H1 (cell line): ENCODE measurements around the gene TLCD3A. TPM values are rescaled to one million over a fixed set of nuclear protein-coding genes. Genes with fewer than 3 reads are reported as not detected.

Experiments used
- CTCF ChIA-PET: fragments of 300-600 bp; sonication (Branson Sonifier 250); formaldehyde crosslinking; loops from one replicate; lab custom pipeline; 2021; ENCODE audit not compliant: partially characterized antibody; lab: Charles Lee
- POLR2A ChIA-PET: fragments of 300-600 bp; sonication (Branson Sonifier 250); formaldehyde crosslinking; loops from one replicate; lab custom pipeline; 2021; ENCODE audit warnings: inconsistent platforms; ENCODE audit not compliant: partially characterized antibody; lab: Charles Lee
- DNase-seq, 2 experiments: peaks; one replicate each; pipeline versions ENCODE4 v3.0.0 to v3.0.0-alpha.2; 2010 to 2022; ENCODE audit warnings: low spot score in 2 of 2, low read depth in 1 of 2, mixed read lengths in 1 of 2
- FAIRE-seq: peaks from 2 replicates; lab custom pipeline; 2011; peaks lifted over from hg19 to GRCh38; lab: Jason Lieb, UNC
- H2AFZ ChIP-seq: 2 replicates; pipeline ENCODE4 v1.8.1; 2012; ENCODE audit warnings: low read length, inconsistent platforms
- H2AK5ac ChIP-seq: 2 replicates; pipeline ENCODE4 v1.6.1; 2013; ENCODE audit warnings: low read depth, low read length
- H2BK120ac ChIP-seq: replicated peaks from 2 replicates; pipeline ENCODE3; 2013; ENCODE audit warnings: low read depth, low read length, inconsistent platforms
- H2BK12ac ChIP-seq: 2 replicates; pipeline ENCODE4 v1.6.1; 2013; ENCODE audit warnings: low read depth, low read length
- H2BK15ac ChIP-seq: 2 replicates; pipeline ENCODE4 v1.6.1; 2013; ENCODE audit warnings: low read length
- H2BK20ac ChIP-seq: 2 replicates; pipeline ENCODE4 v1.6.1; 2013; ENCODE audit warnings: low read length
- H2BK5ac ChIP-seq: 2 replicates; pipeline ENCODE4 v1.6.1; 2013; ENCODE audit warnings: low read depth, low read length
- H3K14ac ChIP-seq: 2 replicates; pipeline ENCODE4 v1.6.1; 2013; ENCODE audit warnings: inconsistent platforms; ENCODE audit not compliant: insufficient read length
- H3K18ac ChIP-seq: 2 replicates; pipeline ENCODE4 v1.6.1; 2013; ENCODE audit warnings: low read length; ENCODE audit errors: extremely low read depth
- H3K23ac ChIP-seq: 2 replicates; pipeline ENCODE4 v1.6.1; 2013; ENCODE audit warnings: inconsistent platforms; ENCODE audit not compliant: insufficient read length
- H3K23me2 ChIP-seq: 2 replicates; pipeline ENCODE4 v1.6.1; 2013; ENCODE audit warnings: low read depth, low read length
- H3K27ac ChIP-seq: 2 replicates; pipeline ENCODE4 v1.6.1; 2011; ENCODE audit warnings: low read depth, low read length, inconsistent platforms
- H3K27me3 ChIP-seq, 4 experiments: replicated peaks in 1 of 4; 1 replicate in 1 of 4; 2 replicates in 3 of 4; pipeline versions ENCODE4 v1.6.1 to v1.8.1; 2011 to 2013; ENCODE audit warnings: low read length in 3 of 4, mild to moderate bottlenecking in 3 of 4, inconsistent platforms in 2 of 4, mixed read lengths in 2 of 4, moderate library complexity in 1 of 4; ENCODE audit not compliant: control insufficient read depth in 3 of 4, insufficient read depth in 3 of 4; ENCODE audit errors: extremely low read depth in 1 of 4
- H3K36me3 ChIP-seq, 4 experiments: 2 replicates each; pipeline versions ENCODE4 v1.6.1 to v1.8.1; 2011 to 2013; ENCODE audit warnings: mild to moderate bottlenecking in 4 of 4, low read length in 3 of 4, moderate library complexity in 2 of 4, control low read depth in 1 of 4, inconsistent platforms in 1 of 4; ENCODE audit not compliant: insufficient read depth in 4 of 4, control insufficient read depth in 2 of 4
- H3K4ac ChIP-seq: replicated peaks from 2 replicates; pipeline ENCODE3; 2013; ENCODE audit warnings: low read length, low read depth, mixed read lengths, inconsistent platforms; ENCODE audit not compliant: insufficient read length
- H3K4me1 ChIP-seq, 4 experiments: replicated peaks in 1 of 4; 1 replicate in 1 of 4; 2 replicates in 3 of 4; pipeline versions ENCODE4 v1.6.1 to v1.8.1; 2011 to 2013; ENCODE audit warnings: low read length in 3 of 4, inconsistent platforms in 2 of 4, mixed read lengths in 1 of 4; ENCODE audit not compliant: insufficient read depth in 4 of 4, control insufficient read depth in 3 of 4
- H3K4me2 ChIP-seq, 2 experiments: 2 replicates each; pipeline versions ENCODE4 v1.6.1 to v1.8.1; 2011 to 2013; ENCODE audit warnings: low read depth in 2 of 2, low read length in 2 of 2, control low read depth in 1 of 2, inconsistent platforms in 1 of 2, mild to moderate bottlenecking in 1 of 2; ENCODE audit not compliant: insufficient read depth in 1 of 2
- H3K4me3 ChIP-seq, 4 experiments: fragments of 200-600, 300-600 bp in 1 of 4; sonication (generic), shearing (Covaris generic), sonication (Bioruptor Twin) in 1 of 4; 2 replicates each; pipeline versions ENCODE4 v1.5.1 to v1.8.1; 2011 to 2016; ENCODE audit warnings: low read length in 4 of 4, low read depth in 3 of 4, control low read depth in 2 of 4, inconsistent platforms in 2 of 4, mild to moderate bottlenecking in 2 of 4, mixed read lengths in 1 of 4, moderate library complexity in 1 of 4; ENCODE audit not compliant: insufficient read depth in 2 of 4; ENCODE audit errors: extremely low read depth in 1 of 4
- H3K56ac ChIP-seq: replicated peaks from 2 replicates; pipeline ENCODE3; 2013; ENCODE audit warnings: low read depth, mild to moderate bottlenecking, mixed read lengths, low read length, inconsistent platforms; ENCODE audit not compliant: insufficient read length
- H3K79me1 ChIP-seq: 2 replicates; pipeline ENCODE4 v1.6.1; 2013; ENCODE audit warnings: low read depth, low read length, control low read depth
- H3K79me2 ChIP-seq, 2 experiments: 2 replicates each; pipeline versions ENCODE4 v1.6.1 to v1.8.1; 2012 to 2013; ENCODE audit warnings: low read length in 2 of 2, mild to moderate bottlenecking in 2 of 2, inconsistent platforms in 1 of 2; ENCODE audit not compliant: insufficient read depth in 2 of 2, control insufficient read depth in 1 of 2
- H3K9ac ChIP-seq, 4 experiments: replicated peaks in 1 of 4; 1 replicate in 1 of 4; 2 replicates in 3 of 4; pipeline versions ENCODE4 v1.6.1 to v1.8.1; 2011 to 2013; ENCODE audit warnings: low read depth in 3 of 4, low read length in 3 of 4, control low read depth in 2 of 4, mild to moderate bottlenecking in 2 of 4, moderate library complexity in 2 of 4, inconsistent platforms in 1 of 4; ENCODE audit errors: extremely low read depth in 1 of 4
- H3K9me3 ChIP-seq, 2 experiments: 2 replicates each; pipeline versions ENCODE4 v1.6.1 to v1.8.1; 2012 to 2013; ENCODE audit warnings: mild to moderate bottlenecking in 2 of 2, moderate library complexity in 2 of 2, control low read depth in 1 of 2, inconsistent platforms in 1 of 2, low read depth in 1 of 2, low read length in 1 of 2, mixed read lengths in 1 of 2; ENCODE audit not compliant: insufficient read depth in 2 of 2
- H4K20me1 ChIP-seq, 2 experiments: replicated peaks in 1 of 2; 2 replicates each; pipeline versions ENCODE3 to v1.8.1; 2011 to 2013; ENCODE audit warnings: inconsistent platforms in 2 of 2, low read length in 2 of 2, mild to moderate bottlenecking in 1 of 2; ENCODE audit not compliant: insufficient read depth in 2 of 2, control insufficient read depth in 1 of 2
- H4K5ac ChIP-seq: 2 replicates; pipeline ENCODE4 v1.6.1; 2013; ENCODE audit warnings: low read length, low read depth, mixed read lengths, inconsistent platforms; ENCODE audit not compliant: insufficient read length
- H4K8ac ChIP-seq: 2 replicates; pipeline ENCODE4 v1.8.0; 2013; ENCODE audit warnings: mild to moderate bottlenecking, moderate library complexity, low read length, inconsistent platforms; ENCODE audit not compliant: insufficient read depth; ENCODE audit errors: extremely low read depth
- H4K91ac ChIP-seq: replicated peaks from 2 replicates; pipeline ENCODE3; 2013; ENCODE audit warnings: low read length, mixed read lengths, inconsistent platforms; ENCODE audit not compliant: insufficient read length
- CEBPB ChIP-seq: IDR thresholded peaks from 2 replicates; pipeline ENCODE4 v1.6.1; 2012; ENCODE audit warnings: low read depth, low read length
- GTF2F1 ChIP-seq: IDR thresholded peaks from 2 replicates; pipeline ENCODE4 v1.6.1; 2012; ENCODE audit warnings: low read depth, low read length, improper control_type of control experiment, borderline replicate concordance
- RNF2 ChIP-seq: fragments of 200-900, 300-1000 bp; sonication (generic); IDR thresholded peaks from 2 replicates; pipeline ENCODE4 v1.7.1; 2016; ENCODE audit warnings: borderline replicate concordance, low read depth, mild to moderate bottlenecking, antibody characterized with exemption, low read length; ENCODE audit not compliant: poor library complexity, severe bottlenecking; ENCODE audit errors: missing control alignments
- SIX5 ChIP-seq: IDR thresholded peaks from 2 replicates; pipeline ENCODE4 v1.6.1; 2011; ENCODE audit warnings: mild to moderate bottlenecking, low read depth, low read length
- WGBS, 2 experiments: shearing (Covaris generic) in 1 of 2; methylation state at CpG; one replicate each; pipeline versions ENCODE4 v1.1.6 to v1.1.7; 2013 to 2015; ENCODE audit warnings: low lambda C conversion rate in 2 of 2, mixed read lengths in 2 of 2, inconsistent platforms in 1 of 2, low coverage in 1 of 2, missing lambda C conversion rate in 1 of 2; ENCODE audit not compliant: insufficient replicate concordance in 2 of 2, insufficient coverage in 1 of 2, insufficient read length in 1 of 2; ENCODE audit errors: extremely low coverage in 1 of 2, missing lambda C conversion rate in 1 of 2; 5-methylcytosine and 5-hydroxymethylcytosine counted together
- polyA plus RNA-seq, 7 experiments: library from polyadenylated mRNA; depleted of rRNA in 3 of 7; stranded (reverse) in 5 of 7; unstranded in 2 of 7; fragments of >200 nt in 5 of 7; fragments of 200-250 nt in 2 of 7; gene quantifications; 1 replicate in 5 of 7; 2 replicates in 1 of 7; 4 replicates in 1 of 7; pipeline versions ENCODE4 v1.2.1 to v1.2.3, GENCODE V29; 2011 to 2013; ENCODE audit warnings: missing spikeins in 2 of 7, mixed read lengths in 2 of 7
- total RNA-seq: library from RNA; stranded (reverse); fragmentation: NEBNext Ultra II Directional; extraction: Animal tissue kit (Norgen Biotek cat#: 25700); gene quantifications from 2 replicates; pipeline ENCODE4 v1.2.1, GENCODE V29; 2021

The TLCD3A gene
- total and polyA plus RNA-seq, 2 of the 8 experiments (the other 6 are each of a cell fraction or from before 2014, with no cell fraction given): 26.1 to 48.8 TPM

- Histone ChIP-seq H3K36me3 (peaks cover 38 to 85% (median 54%) of the 10 kb centered on the region in 4 experiments), H3K4me2 (no peak overlapping the region), H2AFZ (no peak overlapping the region), H3K23me2 (no peaks in the 10 kb centered on the region; the same call in 1 of the 2 replicates), H2BK20ac (no peak overlapping the region), H3K18ac (no peak overlapping the region), H3K9me3 (peaks cover 4 to 7% of the 10 kb centered on the region in 2 experiments; a peak in 2 of 4 replicates), H4K20me1 (peaks cover 3 to 39% of the 10 kb centered on the region in 2 experiments), H3K27me3 (no peaks in the 10 kb centered on the region), H2BK5ac (no peak overlapping the region), H3K4me3 (no peak overlapping the region), H2BK15ac (no peak overlapping the region), H3K4me1 (no peaks in the 10 kb centered on the region), H3K23ac (no peak overlapping the region), H3K14ac (no peak overlapping the region), H2AK5ac (no peak overlapping the region), H4K91ac (no peak overlapping the region), H2BK120ac (no peak overlapping the region), H2BK12ac (no peak overlapping the region), H3K4ac (no peak overlapping the region), H4K8ac (no peak overlapping the region), H3K79me2 (peaks cover 3 to 34% of the 10 kb centered on the region in 2 experiments; a peak in 3 of 4 replicates), H3K79me1 (peaks cover 15% of the 10 kb centered on the region), H3K27ac (no peak overlapping the region), H4K5ac (no peak overlapping the region), H3K9ac (no peak overlapping the region), H3K56ac (no peak overlapping the region)
- no peak for TF ChIP-seq GTF2F1
- TF ChIP-seq RNF2: no peak
- no peak for TF ChIP-seq CEBPB
- no peak for TF ChIP-seq SIX5
- POLR2A ChIA-PET: interaction anchor here (1.1 to 3.9 kb wide), 3 partner anchors 8 to 235 kb away, joined by 3 to 15 read pairs (median 8); partner anchors contain the start of gene NXN
- no peak for DNase-seq
- CTCF ChIA-PET: interaction anchor here (0.7 to 1.0 kb wide), 2 partner anchors 10 to 181 kb away, joined by 3 read pairs; no protein-coding TSS in a partner anchor
- no peak for FAIRE-seq
- 97% methylated on average over 11 of the region's 11 CpGs; no CpG with 5 or more reads in 1 of the 2 experiments for WGBS, 2 experiments
These were observed 13.0 kb downstream of the TLCD3A start for GRCh38 chr17:745406-745805.
